Uterus (tissue), 4 donors: ENCODE measurements around the gene SCLY. TPM values are rescaled to one million over a fixed set of nuclear protein-coding genes. Genes with fewer than 3 reads are reported as not detected.

Source experiments
- DNase-seq, 2 donors: peaks; one replicate each; pipeline ENCODE4 v3.0.0-alpha.2; 2019 to 2020
- H3K27ac ChIP-seq, 2 donors: fragments of 200-600 bp; sonication (generic); 1 replicate in 1 of 2; 2 replicates in 1 of 2; pipeline ENCODE4 v1.5.1; 2016 to 2018
- H3K27me3 ChIP-seq, 2 donors: fragments of 200-600 bp; sonication (generic); one replicate each; pipeline ENCODE4 v1.5.1; 2018 to 2019; ENCODE audit warnings: control low read depth in 1 of 2
- H3K36me3 ChIP-seq, 2 donors: fragments of 200-600 bp; sonication (generic); one replicate each; pipeline ENCODE4 v1.5.1; 2019; ENCODE audit warnings: control low read depth in 1 of 2
- H3K4me1 ChIP-seq, 2 donors: fragments of 200-600 bp; sonication (generic); one replicate each; pipeline ENCODE4 v1.5.1; 2018 to 2019; ENCODE audit warnings: control low read depth in 1 of 2
- H3K4me3 ChIP-seq, 2 donors: fragments of 200-600 bp; sonication (generic); 1 replicate in 1 of 2; 2 replicates in 1 of 2; pipeline ENCODE4 v1.5.1; 2018 to 2019; ENCODE audit warnings: mild to moderate bottlenecking in 1 of 2
- H3K9me3 ChIP-seq, 2 donors: fragments of 200-600 bp; sonication (generic); one replicate each; pipeline ENCODE4 v1.5.1; 2019; ENCODE audit warnings: control low read depth in 1 of 2
- POLR2A ChIP-seq, 2 donors: fragments of 450-650 bp; IDR thresholded peaks; one replicate each; pipeline ENCODE4 v1.6.1; 2016; ENCODE audit warnings: antibody characterized with exemption in 2 of 2, mild to moderate bottlenecking in 1 of 2, moderate library complexity in 1 of 2
- intact Hi-C: fragments of 100-400 bp; cut with DNase I; formaldehyde crosslinking; loops from one replicate; pipeline ENCODE4 v1.15.1; 2023; ENCODE audit warnings: low total_unique reads
- total RNA-seq, 4 donors: library from RNA; depleted of rRNA in 3 of 4; stranded (reverse); fragments of >200 nt in 3 of 4; gene quantifications; one replicate each; pipeline versions ENCODE4 v1.1.0 to v1.2.4, GENCODE V29; 2014 to 2023
- TF ChIP-seq, protein P1 (sequence below), 4 experiments: fragments of 200-600 bp in 2 of 4; fragments of 450-650 bp in 2 of 4; sonication (generic) in 2 of 4; IDR thresholded peaks; one replicate each; pipeline ENCODE4 v1.5.1; 2016 to 2019; ENCODE audit warnings: antibody characterized with exemption in 4 of 4, mild to moderate bottlenecking in 2 of 4, moderate library complexity in 1 of 4
- donor health status: DM: yes; HTN: yes; CAD: no.

SCLY gene
- total RNA-seq, 4 donors from 2014 or later = 5.1 to 26.0 (median 12.8) TPM

DNA sequence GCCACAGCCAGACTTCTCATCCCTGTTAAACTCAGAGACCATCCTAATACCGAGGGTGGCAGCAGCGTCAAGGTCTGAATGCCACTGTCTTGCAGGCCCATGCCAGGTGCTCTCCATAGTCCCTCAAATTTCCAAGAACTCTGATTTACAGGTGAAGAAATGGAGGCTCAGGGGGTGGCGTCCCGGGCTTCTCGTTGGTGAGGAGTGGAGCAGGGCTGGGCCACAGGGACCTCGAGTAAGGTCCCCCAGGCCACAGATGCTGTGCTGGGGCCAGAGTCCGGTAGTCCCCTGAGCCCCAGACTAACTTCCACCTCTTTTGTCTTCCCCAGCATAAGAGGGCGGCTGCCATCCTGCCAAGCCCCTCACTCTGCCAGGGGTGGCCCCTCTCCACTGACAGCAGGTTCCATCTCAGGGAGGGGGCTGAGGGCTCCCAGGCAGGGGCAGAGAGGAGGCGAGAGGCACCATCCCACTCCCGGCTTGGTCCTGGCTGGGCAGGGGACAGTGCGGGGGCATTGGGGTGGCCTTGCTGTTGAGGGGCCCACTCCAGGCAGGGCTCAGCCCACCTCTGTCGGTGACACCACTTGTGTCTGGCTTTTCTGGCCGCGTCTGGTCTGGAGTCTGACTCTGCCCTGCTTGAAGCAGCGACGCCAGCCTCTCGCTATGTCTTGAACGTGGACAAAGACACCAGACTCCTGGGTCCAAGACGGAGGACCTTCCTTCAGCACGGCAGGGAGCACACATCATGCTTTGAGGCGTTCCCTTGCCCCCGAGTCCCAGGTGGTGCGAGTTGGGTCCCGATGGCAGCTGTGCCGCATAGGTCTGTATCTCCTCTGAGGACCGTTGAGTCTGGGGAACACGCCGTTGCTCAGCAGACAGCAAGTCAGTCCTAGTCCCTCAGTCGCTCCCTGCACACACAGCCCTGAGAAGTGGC, 61.8 kb downstream of the SCLY start:
- Histone ChIP-seq H3K27ac (no peak overlapping the region), H3K4me3 (no peak overlapping the region), H3K36me3 (no peaks in the 10 kb centered on the region), H3K9me3 (no peaks in the 10 kb centered on the region), H3K4me1 (no peaks in the 10 kb centered on the region), H3K27me3 (no peaks in the 10 kb centered on the region)
- DNase-seq = no peak
- TF ChIP-seq, protein P1, sequence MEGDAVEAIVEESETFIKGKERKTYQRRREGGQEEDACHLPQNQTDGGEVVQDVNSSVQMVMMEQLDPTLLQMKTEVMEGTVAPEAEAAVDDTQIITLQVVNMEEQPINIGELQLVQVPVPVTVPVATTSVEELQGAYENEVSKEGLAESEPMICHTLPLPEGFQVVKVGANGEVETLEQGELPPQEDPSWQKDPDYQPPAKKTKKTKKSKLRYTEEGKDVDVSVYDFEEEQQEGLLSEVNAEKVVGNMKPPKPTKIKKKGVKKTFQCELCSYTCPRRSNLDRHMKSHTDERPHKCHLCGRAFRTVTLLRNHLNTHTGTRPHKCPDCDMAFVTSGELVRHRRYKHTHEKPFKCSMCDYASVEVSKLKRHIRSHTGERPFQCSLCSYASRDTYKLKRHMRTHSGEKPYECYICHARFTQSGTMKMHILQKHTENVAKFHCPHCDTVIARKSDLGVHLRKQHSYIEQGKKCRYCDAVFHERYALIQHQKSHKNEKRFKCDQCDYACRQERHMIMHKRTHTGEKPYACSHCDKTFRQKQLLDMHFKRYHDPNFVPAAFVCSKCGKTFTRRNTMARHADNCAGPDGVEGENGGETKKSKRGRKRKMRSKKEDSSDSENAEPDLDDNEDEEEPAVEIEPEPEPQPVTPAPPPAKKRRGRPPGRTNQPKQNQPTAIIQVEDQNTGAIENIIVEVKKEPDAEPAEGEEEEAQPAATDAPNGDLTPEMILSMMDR (IDR thresholded peaks at IDR 0.05) = no peak
- TF ChIP-seq POLR2A (IDR thresholded peaks at IDR 0.05) = no peak
- intact Hi-C loops = no loop called here

DNA sequence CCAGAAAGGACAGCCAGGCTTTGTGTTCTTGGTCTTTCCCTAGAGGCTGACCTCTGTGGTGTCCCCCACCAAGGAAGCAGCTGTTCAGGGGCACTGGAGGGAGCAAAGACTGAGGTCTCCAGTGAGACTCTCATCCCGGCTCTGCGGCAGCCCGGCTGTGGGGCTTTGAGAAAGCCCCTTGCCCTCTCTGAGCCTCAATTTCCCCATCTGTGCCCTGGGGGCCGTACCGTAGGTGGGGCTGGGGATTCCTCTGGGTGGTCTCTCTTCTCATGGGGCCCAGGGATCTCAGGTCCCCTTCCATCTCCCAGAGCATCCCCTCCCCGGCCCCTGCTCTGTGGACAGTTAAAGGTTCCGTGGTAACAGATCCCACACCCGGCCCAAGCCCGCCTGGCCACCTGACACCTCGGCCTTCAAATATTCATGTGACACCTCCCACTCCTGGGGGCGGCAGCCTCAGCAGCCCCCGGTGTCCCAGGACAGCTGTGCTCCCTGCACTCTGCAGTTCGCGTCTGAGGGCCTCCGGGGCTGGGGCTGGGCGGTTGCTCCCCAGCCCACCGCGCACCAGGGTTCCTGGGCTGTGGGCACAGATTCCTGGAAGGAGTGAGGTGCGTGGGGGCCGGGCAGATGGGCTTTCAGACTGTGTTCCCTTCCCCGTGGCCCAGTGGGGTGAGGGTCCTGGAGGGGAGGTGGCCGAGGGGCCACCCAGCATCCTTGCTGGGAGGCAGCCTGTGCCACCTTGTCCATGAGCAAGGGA, 62.6 kb downstream of the SCLY start:
- Histone ChIP-seq H3K4me1 (no peaks in the 10 kb centered on the region), H3K27me3 (no peaks in the 10 kb centered on the region), H3K4me3 (no peak overlapping the region), H3K27ac (no peak overlapping the region), H3K36me3 (no peaks in the 10 kb centered on the region), H3K9me3 (no peaks in the 10 kb centered on the region)
- no peak for DNase-seq
- intact Hi-C loops = no loop called here
- TF ChIP-seq, protein P1 (IDR thresholded peaks at IDR 0.05) = no peak
- no peak for TF ChIP-seq POLR2A (IDR thresholded peaks at IDR 0.05)

DNA sequence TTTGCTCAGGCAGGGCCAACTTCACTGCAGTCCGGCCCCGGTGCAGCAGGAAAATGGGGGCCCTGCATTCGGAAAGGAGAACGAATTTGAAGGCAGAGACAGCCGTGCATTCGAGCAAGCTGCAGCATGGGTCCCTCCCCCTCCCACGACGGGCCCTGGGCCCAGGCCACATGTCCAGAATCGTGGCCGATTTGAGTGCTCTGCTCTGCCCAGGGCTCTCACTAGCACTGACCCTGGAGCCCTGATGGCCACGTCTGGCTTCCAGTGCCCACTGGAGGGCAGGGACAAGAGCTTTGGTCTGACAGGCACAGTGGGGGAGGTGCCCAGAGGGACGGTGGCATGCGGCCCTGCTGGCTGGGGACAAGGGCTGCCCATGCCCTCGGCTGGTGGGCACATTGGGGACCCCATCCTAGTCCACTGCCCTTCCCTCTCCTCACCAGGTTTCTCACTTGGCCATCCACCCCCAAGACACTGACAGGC, 63.2 kb downstream of the SCLY start:
- no peaks in the 10 kb centered on the region for H3K27me3 ChIP-seq
- H3K9me3 ChIP-seq = no peaks in the 10 kb centered on the region
- no peak overlapping the region for H3K4me3 ChIP-seq
- H3K4me1 ChIP-seq = no peaks in the 10 kb centered on the region
- no peak for DNase-seq
- no peak overlapping the region for H3K27ac ChIP-seq
- intact Hi-C loops = no loop called here
- TF ChIP-seq POLR2A (IDR thresholded peaks at IDR 0.05) = no peak
- TF ChIP-seq, protein P1 (IDR thresholded peaks at IDR 0.05) = no peak
- no peaks in the 10 kb centered on the region for H3K36me3 ChIP-seq

DNA sequence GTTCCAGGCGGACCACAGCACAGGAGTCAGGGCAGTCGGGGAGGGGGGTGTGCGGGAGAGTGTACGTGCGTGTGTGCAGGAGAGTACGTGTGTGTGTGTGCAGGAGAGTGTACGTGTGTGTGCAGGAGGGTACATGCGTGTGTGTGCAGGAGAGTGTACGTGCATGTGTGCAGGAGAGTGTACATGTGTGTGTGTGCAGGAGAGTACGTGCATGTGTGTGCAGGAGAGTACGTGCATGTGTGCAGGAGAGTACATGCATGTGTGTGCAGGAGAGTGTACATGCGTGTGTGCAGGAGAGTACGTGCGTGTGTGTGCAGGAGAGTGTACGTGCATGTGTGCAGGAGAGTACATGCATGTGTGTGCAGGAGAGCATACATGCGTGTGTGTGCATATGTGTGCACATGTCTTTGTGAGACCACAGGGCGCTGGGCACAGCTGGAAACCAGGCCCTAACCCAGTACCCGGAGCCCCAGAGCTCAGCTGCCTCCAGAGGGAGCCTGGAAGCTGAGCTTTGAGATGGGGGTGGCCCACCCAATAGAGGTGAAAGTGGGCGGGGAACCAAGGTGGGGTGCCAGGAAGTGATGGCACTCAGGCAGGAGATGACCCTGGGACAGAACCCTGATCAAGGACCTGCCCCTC, 63.8 kb downstream of the SCLY start:
- TF ChIP-seq POLR2A (IDR thresholded peaks at IDR 0.05) = no peak
- TF ChIP-seq, protein P1 (IDR thresholded peaks at IDR 0.05) = no peak
- no peak overlapping the region for H3K4me3 ChIP-seq
- intact Hi-C loops = no loop called here
- no peak overlapping the region for H3K27ac ChIP-seq
- no peak for DNase-seq
- no peaks in the 10 kb centered on the region for H3K4me1 ChIP-seq
- no peaks in the 10 kb centered on the region for H3K36me3 ChIP-seq
- no peaks in the 10 kb centered on the region for H3K27me3 ChIP-seq
- no peaks in the 10 kb centered on the region for H3K9me3 ChIP-seq
